Nephron progenitor cell (in vitro differentiated cells): ENCODE results near the gene SERPINA4.

Experiments
- DNase-seq: peaks from one replicate; pipeline ENCODE4 v3.0.0; 2021
- H3K27ac Mint-ChIP-seq: 2 replicates; pipeline ENCODE4 v1.8.0; 2021; ENCODE audit warnings: mild to moderate bottlenecking, moderate library complexity, mixed read lengths
- H3K27me3 Mint-ChIP-seq: 2 replicates; pipeline ENCODE4 v1.8.0; 2021; ENCODE audit warnings: mild to moderate bottlenecking, low read depth, mixed read lengths; ENCODE audit not compliant: poor library complexity
- H3K36me3 Mint-ChIP-seq: 2 replicates; pipeline ENCODE4 v1.8.0; 2021; ENCODE audit warnings: low read depth, mixed read lengths
- H3K4me1 Mint-ChIP-seq: 2 replicates; pipeline ENCODE4 v1.8.0; 2021; ENCODE audit warnings: mixed read lengths
- H3K4me3 Mint-ChIP-seq: 2 replicates; pipeline ENCODE4 v1.8.0; 2021; ENCODE audit warnings: mild to moderate bottlenecking, moderate library complexity, mixed read lengths
- H3K9me3 Mint-ChIP-seq: 2 replicates; pipeline ENCODE4 v1.8.0; 2021; ENCODE audit warnings: mild to moderate bottlenecking, moderate library complexity, mixed read lengths
- CTCF ChIP-seq: fragments of 200-600 bp; sonication (generic); IDR thresholded peaks from 2 replicates; pipeline ENCODE4 v1.5.0; 2021; ENCODE audit warnings: antibody characterized with exemption

The SERPINA4 gene

DNA sequence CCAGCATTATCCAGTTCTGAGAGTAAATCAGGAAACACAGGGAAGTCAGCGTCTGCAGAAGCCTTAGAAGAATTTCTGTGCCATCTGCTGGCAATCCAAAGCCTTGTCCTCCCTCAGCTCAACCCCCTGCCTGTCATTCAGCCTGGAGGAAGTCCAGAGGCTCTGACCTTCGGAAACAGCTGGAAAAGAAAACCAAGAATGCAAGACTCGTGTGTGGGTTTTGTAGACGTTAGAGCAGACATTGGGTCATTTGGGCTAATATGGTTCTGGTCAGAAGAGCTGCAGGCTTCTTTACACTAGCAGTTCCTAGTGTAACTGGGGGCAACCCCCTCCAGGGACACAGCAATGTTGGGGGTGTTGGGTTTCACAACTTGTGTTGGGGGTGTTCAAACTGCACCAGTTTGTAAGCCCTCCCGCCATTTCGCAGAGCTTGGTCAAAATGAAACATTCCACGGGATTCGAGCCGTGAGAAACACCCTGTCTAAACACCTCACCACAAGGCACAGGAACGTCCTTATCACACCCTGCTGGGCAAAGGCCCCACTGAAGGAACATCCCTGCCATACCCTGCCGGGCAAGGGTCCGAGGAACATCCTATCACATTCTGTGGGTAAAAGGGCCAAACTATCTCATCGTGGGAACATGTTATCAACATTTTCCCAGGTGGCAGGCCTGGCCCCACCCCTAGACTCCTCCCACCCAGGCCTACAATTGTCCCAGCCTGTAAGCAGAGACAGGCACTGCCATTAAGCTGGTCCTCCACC lies 21.0 kb upstream of the SERPINA4 start:
- H3K27ac Mint-ChIP-seq: no peak overlapping the region
- H3K9me3 Mint-ChIP-seq: peaks cover 4% of the 10 kb centered on the region
- H3K36me3 Mint-ChIP-seq: no peaks in the 10 kb centered on the region
- no peak for DNase-seq
- TF ChIP-seq CTCF: no peak
- peaks cover 20% of the 10 kb centered on the region for H3K4me1 Mint-ChIP-seq
- H3K27me3 Mint-ChIP-seq: peaks cover 19% of the 10 kb centered on the region
- no peak overlapping the region for H3K4me3 Mint-ChIP-seq

DNA sequence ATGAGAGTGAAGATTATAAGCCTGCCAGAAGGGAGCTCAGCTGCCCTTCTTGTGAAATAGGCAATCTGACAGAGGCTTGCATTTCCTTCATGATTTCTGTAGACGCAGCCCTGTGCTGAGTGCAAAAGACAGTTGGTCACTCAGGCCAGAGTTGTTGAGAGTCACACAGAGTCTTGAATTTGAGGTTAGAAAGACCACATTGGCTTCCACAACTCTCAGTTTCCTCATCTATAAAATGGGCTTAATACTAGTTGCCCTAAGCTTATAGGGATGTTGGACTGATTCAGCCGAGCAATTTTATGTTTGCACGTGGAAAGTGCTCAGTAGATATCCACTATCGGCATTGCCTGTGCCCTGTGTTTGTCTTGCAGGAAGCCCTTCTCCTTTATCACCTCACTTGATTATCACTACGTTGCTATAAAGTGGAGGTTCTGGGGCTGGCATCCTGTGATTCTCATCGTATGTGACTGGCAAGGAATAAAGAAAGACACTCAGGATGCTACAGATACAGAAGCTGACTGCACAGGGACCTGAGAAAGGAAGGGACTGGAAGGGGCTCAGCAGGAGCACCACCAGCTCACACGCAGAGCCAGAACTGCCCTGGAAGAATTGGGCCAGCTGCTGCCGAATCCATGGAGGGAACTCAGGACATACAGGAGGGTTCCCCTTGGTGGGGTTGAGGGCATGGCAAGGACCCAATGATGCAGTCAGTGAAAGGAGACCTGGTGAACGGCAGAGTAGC lies 19.8 kb upstream of the SERPINA4 start:
- TF ChIP-seq CTCF: no peak

DNA sequence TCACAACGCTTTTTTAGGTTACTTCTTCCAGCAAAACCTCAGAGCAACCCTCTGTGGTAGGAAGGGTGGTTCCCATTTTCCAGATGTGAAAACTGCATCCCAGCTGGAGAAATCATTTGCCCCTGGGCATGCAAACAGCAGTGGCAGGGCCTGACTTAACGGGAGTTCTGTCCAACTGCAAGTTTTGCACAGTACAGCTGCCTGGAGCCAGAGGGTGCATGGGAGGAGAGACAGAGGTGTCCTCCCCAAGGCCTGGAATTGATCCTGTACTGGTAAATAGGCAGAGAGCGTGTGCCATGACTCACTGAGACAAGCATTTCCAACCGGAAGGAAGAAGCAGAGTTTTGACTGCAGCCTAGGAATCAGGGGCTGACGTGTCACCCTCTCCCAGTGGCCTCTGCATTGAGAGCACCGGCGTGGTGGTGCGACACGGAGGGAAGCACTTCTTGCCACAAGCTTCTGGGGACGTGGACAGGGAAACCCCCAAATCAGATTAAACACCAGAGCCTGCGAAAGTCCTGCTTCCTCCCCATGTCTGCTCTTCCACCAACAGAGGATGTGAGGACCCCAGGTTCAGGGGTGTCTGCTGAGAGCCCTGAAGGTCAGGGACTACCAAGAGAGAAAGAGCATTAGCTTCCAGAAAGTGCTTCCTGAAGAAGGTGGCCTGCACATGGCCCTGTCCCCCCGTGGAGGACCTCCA lies 19.0 kb upstream of the SERPINA4 start:
- DNase-seq: no peak
- no peak for TF ChIP-seq CTCF
- H3K4me3 Mint-ChIP-seq: no peak overlapping the region
- H3K27me3 Mint-ChIP-seq: peaks cover 14% of the 10 kb centered on the region
- H3K4me1 Mint-ChIP-seq: peaks cover 29% of the 10 kb centered on the region
- H3K36me3 Mint-ChIP-seq: no peaks in the 10 kb centered on the region
- no peak overlapping the region for H3K27ac Mint-ChIP-seq
- peaks cover 4% of the 10 kb centered on the region for H3K9me3 Mint-ChIP-seq

More for the DNA sequence above, 19.8 kb upstream of the SERPINA4 start:
- H3K4me1 Mint-ChIP-seq: peaks cover 29% of the 10 kb centered on the region
- no peak overlapping the region for H3K4me3 Mint-ChIP-seq
- DNase-seq: no peak
- H3K9me3 Mint-ChIP-seq: peaks cover 4% of the 10 kb centered on the region
- no peaks in the 10 kb centered on the region for H3K36me3 Mint-ChIP-seq
- H3K27me3 Mint-ChIP-seq: peaks cover 21% of the 10 kb centered on the region
- no peak overlapping the region for H3K27ac Mint-ChIP-seq

DNA sequence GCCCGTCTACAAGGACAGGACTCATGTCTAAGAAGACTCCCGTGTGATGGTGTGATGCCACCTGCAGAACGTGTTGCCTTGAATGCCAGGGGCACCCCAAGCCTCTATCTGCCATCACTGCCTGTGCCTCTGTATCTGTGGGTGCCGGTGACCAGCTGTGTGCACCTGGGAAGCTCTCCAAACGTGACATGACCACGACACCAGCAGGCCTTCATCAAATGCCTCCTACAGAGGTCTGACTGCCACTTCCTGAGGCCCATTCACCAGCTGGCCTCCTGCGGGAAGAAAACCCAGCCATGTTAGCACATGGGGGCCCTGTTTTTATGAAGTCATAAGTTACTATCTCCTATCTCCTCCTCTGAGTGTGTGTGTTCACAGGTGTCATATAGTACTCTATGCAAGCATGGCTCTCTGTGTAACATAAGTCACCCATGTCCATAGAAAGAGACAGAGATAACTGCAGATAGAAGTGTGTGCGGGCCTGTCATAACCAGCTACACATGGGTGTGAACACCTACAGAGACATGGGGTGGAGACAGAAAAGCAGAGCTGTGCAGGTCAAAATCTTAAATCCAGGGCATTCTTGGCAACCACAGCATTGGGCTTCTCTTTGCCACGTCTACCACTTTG lies 18.3 kb upstream of the SERPINA4 start:
- Mint-ChIP-seq H3K4me3 (no peak overlapping the region), H3K9me3 (no peaks in the 10 kb centered on the region), H3K27ac (no peak overlapping the region), H3K27me3 (peaks cover 13% of the 10 kb centered on the region), H3K36me3 (no peaks in the 10 kb centered on the region), H3K4me1 (peaks cover 29% of the 10 kb centered on the region)
- no peak for DNase-seq
- no peak for TF ChIP-seq CTCF

GRCh38 chr14:94543449-94544124 lies 17.7 kb upstream of the SERPINA4 start:
- no peaks in the 10 kb centered on the region for H3K36me3 Mint-ChIP-seq
- H3K27ac Mint-ChIP-seq: no peak overlapping the region
- H3K27me3 Mint-ChIP-seq: peaks cover 19% of the 10 kb centered on the region
- peaks cover 29% of the 10 kb centered on the region for H3K4me1 Mint-ChIP-seq
- H3K4me3 Mint-ChIP-seq: no peak overlapping the region
- no peak for TF ChIP-seq CTCF
- H3K9me3 Mint-ChIP-seq: no peaks in the 10 kb centered on the region
- DNase-seq: no peak
